TTC549 (cell line): ENCODE measurements around the gene GATAD2A.

ENCODE experiments used
- FAIRE-seq: peaks from 2 replicates; lab custom pipeline; 2012; peaks lifted over from hg19 to GRCh38; lab: Jason Lieb, UNC

The GATAD2A gene

DNA sequence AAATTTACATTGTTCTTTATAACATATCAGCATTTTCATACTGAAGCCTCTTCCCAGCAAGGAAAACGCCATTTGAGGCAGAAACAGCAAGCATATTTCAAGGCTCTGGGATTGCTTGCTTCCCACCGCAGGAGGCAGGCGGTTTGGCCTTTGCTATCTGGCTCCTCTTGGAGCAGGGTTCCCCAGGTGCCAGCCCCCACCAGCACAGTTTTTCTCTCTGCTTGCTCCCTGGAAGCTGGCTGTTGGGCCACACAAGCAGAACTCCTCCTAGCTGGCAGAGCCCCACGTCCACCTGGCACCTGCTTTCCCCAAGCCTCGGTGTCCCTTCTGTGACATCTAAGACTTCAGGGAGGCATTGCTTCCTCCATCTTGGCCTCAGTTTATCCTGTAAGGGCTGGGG is 16.7 kb downstream of the GATAD2A start:
- no peak for FAIRE-seq

DNA sequence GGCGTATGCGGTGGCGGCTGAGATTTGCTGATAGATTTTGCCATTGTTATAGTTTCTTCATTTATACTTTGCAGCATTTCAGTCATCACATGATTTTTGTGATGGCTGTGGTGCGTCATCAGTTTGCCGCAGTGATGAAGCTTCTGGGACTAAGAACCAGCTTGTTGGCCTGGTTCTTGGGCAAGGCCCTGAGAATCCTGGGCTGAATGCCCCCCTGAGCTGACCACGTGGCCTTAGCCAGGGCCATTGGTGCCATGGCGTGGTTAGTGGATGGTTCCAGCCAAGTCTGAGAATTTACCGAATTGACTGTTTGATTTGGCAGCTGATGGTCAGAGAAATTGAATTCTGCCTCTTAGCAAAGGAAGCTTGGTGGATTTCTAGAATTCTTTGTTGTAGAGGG is 17.8 kb downstream of the GATAD2A start:
- FAIRE-seq = no peak

DNA sequence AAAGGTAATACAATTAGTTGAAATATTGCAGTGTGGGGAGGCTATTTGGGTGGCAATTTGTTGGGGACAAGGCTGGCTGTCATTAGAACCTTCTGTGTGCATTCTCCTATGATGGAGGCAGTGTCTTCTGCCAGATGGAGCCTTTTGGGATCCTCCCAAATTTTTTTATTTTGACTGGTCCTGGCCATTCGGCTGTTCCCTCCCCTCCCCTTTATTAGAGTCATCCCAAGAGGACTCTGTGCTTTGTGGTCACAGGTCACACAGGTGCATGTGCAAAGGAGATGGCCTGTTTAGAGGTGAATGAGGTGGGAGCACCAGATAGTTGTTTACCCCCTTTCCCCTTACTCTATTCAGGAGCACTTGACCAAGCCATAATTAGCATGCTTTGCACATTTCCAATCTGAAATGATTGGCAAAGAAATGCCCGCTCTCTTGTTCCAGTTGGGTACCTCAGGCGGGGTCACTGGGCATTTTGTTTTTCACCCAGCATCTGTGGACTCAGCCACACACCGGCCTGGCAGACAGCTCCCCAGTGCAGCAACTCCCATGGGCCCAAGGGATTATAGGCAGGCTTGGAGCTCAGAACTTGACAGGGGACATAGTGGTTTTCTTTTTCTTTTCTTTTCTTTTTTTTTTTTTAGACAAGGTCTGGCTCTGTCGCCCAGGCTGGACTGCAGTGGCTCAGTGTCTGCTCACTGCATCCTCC is 19.8 kb downstream of the GATAD2A start:
- FAIRE-seq = no peak

DNA sequence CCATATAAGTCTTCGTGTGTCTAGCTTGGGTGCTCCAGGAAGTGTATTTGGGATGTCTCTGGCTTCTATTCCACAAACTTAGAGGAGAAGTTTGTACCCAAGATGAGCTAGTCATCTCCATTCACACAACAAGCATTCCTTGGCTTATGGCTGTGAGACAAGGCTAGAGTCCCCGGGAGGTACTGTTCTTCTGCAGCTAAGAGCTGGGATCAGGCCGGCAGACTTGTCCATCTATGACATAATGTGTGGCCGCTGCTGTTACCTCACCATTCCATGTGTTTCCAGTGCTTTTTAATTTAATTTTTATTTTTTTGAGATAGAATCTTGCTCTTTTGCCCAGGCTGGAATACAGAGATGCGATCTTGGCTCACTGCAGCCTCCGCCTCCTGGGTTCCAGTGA is 20.7 kb downstream of the GATAD2A start:
- no peak for FAIRE-seq

DNA sequence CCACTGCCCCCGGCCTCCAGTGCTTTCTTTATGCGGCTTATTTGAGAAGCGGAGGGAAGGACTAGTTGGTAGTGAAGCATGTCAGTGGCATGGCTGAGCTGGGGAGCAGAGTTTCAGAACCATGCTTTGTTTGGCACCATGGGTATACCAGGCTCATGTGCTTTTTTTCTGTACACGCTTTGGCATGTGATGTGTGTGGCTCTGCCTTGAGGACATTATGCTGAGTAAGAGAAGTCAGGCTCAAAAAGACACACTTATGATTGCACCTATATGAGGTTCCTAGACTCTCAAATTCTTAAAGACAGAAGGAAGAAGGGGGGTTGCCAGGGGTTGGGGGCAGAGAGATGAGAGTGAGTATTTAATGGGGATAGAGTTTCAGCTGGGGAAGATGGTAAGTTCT is 21.3 kb downstream of the GATAD2A start:
- no peak for FAIRE-seq

DNA sequence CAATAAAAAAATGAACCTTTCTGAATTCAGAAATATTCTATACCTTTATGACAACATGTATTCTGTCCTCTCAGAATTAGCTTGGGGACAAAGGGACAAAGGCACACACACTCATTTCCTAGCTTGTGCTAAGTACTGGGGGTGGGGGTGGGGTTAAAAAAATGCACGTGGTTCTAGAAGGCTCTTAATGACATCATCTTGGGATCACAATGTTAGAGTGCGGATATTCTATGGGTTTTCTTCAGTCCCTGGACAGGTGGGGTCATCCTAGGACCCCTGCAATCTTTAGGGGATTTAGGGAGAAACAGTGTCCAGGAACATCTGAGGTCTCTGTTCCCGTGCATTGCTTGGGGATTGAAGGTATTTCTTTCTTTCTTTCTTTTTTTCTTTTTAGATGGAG is 21.8 kb downstream of the GATAD2A start:
- FAIRE-seq = no peak

DNA sequence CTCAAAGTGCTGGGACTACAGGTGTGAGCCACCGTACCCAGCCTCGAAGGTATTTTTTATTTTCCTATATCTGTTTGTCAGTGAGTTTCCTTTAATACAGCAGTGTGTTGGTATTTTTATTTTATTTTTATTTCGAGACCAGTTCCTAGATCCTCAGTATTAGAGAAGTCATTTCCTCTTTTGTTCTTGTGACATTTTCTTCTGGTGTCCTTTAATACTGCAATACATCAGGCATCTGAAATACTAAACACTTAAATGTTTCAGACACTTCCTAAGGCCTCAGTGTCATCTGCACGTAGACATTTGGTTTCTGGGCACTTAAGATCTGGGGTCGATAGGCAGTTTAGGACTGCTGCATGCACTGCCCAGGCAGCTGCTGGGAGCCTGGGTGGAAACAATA is 22.5 kb downstream of the GATAD2A start:
- FAIRE-seq = no peak

DNA sequence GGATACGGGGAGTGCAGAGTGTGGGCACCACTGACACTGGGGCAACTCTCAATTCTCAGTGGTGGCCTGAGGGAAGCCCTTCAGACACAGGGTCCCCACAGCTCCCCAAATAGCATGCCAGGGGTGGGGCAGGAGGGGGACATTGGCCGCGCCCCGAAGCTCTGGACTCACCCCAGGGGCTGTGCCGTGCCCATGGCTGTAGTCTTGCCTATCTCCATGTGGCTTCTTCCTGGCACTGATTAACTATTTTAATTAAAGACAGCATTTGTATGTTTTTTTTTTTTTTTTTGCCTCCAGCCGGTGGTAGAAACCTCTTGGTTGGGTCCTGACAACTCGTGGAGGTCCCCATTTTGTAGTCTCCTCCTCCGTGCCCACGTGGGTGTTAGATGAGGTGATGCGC is 23.3 kb downstream of the GATAD2A start:
- FAIRE-seq = no peak

DNA sequence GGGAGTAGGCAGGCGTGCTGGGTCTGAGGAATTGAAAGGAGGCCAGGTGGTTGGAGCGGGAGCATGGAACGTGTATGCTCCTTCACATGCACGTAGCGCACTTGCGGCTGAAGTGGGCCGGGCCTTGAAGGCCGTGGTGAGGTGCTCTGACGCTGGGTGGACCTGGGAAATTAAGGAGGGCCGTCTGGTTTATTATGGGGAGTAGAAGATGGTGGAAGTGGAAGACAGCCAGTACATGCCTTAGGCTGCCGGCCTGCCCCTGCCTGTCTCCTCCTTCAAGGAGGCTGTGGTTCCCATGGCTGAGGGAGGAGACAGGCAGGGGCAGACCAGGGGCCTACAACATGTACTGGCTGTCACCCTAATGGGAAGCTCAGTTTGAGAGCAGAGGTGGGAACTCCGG is 23.9 kb downstream of the GATAD2A start:
- no peak for FAIRE-seq

DNA sequence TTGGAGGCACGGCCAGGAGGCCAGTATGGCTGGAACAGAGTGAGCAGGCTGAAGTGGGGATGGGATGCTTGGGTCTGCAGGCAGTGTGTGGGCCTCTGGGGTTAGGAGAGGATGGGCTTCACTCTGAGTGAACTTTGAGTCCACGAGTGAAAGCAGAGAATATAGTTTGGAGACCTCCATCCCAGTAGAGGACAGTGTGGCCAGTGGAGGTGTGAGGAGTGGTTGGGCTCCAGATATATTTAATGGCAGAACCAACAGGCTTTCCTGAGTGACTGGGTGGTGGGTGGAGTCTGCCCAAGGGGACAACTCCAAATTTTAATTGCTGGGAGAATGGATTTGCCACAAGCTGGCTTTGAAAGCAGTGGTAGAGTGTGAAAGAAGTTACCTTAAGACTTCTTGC is 27.3 kb downstream of the GATAD2A start:
- FAIRE-seq = no peak

DNA sequence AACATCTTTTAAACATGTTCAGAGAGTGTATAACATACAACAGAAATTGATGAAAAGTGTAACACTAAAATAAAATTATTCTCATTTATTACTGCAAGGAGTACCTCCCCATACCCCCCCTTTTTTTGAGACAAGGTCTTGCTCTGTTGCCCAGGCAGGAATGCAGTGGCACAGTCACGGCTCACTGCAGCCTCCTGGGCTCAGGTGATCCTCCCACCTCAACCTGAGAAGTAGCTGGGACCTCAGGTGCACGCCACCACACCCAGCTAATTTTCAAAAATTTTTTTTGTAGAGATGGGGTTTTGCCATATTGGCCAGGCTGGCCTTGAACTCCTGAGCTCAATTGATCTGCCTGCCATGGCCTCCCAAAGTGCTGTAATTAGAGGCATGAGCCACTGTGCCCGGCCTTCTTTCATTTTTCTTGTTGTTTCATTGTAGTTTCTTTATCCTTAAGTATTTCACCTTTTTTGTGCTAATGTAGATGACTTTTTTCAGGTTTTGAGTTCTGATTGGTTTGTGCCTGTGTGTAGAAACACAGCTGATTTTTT is 28.3 kb downstream of the GATAD2A start:
- FAIRE-seq = no peak

DNA sequence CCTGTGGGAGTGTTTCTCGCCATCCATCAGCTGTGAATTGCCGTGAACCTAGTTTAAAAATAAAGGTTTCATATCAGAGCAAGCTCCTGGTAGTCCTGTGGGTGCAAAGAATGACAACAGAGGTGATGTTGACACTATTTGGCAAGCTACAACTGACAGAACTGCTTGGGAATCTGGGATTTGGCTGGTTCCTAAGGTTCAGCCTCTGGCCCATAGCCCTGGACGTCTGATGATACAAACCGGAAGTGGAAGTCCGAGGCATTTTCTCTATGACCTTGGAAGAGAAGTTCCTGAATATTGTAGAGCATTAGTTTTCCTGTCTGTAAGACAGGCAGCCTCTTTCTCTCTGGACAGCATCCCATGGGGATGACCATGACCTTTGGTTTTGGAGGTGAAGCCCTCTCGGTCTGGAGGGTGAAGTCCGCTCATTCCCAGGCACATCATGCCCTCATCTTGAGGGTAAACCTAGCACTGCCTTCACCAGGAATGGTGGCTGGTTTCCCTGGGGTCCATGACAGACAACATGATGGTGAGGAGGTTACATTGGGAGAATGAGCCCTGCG is 29.1 kb downstream of the GATAD2A start:
- no peak for FAIRE-seq

DNA sequence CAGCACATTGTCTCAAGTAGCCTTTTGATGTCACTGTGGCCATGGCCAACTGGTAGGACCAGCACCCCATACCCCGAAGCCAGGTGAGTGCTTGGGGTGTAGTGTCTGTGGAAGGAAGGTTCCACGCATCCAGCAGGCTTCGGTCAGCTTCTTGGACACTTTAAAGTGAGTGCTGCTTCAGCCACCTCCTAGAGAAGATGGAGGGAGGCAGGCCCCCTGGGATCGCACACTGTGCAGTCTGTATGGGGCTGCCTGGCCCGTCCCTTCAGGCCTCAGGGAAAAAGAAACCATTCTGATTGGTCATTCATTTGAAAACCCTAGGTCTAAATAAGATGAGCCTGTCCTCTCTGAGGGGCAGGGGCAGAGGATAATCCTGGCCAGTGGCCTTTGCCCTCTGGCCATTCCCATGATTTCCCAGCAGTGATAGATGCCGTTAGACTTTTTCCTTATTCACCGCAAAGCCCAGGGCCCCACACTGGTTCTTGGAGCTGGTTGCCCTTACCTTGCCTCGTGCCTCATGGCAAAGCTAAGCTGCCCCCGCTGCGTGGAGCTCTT is 30.7 kb downstream of the GATAD2A start:
- no peak for FAIRE-seq

DNA sequence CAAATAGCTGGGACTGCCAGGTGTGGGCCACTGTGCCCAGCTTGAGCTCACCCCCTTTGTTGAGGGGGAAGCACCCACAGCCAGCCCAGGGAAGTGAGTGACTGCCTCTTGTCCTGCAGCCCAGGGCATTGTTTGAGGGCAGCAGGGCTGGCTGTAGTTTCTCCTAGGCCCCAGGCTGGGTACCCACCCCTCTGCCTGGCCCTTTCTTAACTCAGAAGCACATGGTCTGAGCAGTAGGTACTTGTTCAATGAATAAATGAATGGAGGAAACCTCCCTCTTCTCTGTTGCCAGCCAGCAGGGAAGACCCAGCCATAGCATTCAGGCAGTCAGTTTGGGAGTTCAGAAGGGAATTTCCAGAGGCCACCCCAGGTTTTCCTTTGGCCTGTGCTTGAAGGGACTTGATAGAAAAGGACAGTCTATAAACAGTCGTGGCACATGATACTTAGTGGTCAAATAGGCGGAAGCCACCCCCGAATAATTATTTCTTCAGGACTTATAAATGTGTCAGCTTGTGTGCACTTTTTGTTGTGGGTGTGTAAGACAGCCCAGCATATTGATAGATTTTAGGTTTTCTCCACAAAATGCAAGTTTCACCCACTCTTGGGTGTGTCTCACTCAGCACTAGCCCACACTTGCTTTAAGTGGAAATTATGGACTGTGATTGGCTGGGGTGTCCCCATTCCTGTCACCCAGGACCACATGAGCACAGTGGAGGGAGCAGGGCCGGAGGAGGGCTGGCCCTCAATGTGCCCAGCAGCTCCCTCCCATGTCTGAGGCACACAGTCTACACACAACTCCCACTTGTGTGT is 33.1 kb downstream of the GATAD2A start:
- no peak for FAIRE-seq

DNA sequence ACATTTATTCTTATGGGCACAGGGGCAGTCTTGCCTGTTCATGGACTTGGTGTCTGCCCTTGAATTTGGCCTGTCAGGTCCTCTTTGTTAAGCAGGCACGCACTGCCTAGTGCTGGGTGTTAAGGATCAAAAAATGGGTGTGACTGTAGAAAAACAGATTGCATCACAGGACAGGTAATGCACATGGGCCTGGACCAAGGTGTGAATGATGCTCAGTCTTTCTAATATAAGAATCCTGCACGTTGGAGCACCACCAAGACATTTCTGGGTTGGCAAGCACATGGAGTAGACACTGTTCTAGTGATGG is 33.7 kb downstream of the GATAD2A start:
- FAIRE-seq = no peak

DNA sequence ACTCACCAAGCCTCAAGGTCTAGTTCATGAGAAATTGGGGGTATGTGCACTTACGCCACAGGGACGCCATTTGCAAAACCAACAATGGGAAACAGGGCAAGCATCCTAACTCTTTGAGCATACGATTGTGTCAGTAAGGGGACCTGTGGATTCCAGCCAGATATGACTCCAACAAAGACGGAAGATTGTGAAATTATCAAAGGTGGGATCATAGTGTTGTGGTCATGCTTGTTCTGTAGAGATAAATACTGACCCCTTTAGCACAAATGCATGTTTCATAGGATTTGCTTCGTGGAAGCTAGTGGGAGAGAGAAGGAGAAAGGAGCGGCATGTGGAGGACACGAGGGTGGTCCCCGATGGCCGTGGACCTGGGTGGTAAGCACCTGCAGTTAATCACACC is 37.8 kb downstream of the GATAD2A start:
- no peak for FAIRE-seq

DNA sequence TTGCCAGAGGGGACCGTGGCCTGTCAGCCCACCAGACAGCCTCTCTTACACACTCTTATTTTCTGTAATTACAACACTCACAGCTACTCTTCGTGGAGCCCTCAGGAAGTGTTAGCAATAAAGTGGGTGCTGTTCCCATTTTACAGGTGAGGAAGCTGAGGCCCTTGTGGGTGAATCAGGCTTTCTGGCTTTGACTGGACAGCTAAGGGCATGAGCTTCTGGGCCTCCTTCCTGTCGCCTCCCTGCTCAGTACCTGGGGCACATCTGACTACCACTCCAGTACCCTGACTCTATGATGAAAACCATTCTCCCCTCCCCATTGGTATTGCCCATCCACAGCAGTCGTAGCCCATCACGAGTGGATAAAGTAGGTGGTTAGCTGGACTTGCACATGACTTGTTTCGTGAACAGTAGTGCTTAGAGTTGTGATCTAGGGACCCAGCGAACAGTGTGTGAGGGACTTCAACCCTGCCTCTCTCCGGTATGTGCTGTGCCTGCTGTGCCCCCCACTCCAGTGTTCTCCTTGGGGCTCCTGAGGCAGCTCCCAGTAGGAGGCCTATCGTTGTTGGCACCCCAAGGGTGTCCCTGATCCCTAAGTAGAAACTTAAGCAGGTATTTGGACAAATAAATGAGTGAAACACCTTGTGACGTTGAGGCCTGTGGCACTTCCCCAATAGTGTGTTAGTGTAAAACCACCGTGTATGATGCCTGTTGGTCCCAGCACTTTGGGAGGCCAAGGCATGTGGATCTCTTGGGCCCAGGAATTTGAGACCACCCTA is 38.6 kb downstream of the GATAD2A start:
- no peak for FAIRE-seq

DNA sequence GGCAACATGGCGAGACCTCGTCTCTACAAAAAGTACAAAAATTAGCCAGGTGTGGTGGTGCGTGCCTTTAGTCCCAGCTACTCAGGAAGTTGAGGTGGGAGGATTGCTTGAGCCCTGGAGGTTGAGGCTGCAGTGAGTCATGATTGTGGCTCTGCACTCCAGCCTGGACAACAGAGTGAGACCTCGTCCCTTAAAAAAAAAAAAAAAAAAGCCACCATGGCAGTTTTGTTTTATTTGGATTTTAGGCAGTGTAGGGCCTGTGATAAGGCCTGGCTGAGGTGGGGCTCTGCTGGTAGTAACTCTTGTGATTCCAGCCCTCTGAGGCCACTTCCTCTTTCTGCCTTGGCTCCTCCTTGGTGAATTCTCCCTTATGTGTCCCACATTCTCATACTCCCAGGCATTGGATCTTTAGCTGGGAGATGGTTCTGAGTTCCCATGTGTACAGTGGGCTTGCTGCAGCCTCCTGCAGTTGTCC is 39.2 kb downstream of the GATAD2A start:
- no peak for FAIRE-seq

DNA sequence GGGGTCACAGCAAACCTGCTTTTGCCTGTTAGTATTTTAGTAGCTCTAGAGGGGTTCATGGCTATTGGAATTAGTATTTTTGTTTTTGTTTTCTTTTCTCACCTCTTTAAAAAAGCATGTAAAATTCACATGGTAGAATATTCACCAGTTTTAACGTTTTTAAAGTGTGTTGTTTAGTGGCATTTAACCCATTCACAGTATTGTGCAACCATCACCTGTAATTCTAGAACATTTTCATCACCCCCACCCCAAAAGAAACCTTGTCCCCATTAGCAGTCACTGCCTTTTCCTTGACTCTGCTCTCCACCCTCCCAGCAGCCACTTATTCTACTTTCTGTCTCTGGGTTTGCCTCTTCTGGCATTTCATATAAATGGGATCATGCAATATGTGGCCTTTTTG is 39.8 kb downstream of the GATAD2A start:
- no peak for FAIRE-seq

DNA sequence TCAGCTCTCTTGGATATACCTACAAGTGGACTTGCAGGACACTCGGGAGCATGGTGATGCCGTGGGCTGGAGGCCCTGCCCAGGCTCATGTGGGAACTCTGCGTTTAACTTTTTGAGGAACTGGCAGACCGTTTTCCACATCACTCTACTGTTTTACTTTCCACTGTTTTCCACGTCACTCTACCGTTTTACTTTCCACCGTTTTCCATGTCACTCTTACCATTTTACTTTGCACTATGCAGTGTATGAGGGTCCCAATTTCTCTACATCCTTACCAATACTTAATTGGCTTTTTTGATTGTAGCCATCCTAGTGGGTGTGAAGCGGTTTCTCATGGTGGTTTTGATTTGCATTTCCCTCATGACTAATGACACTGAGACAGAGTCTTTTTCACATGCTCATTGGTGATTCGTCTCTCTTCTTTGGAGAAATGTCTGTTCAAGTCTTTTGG is 40.5 kb downstream of the GATAD2A start:
- FAIRE-seq = no peak

DNA sequence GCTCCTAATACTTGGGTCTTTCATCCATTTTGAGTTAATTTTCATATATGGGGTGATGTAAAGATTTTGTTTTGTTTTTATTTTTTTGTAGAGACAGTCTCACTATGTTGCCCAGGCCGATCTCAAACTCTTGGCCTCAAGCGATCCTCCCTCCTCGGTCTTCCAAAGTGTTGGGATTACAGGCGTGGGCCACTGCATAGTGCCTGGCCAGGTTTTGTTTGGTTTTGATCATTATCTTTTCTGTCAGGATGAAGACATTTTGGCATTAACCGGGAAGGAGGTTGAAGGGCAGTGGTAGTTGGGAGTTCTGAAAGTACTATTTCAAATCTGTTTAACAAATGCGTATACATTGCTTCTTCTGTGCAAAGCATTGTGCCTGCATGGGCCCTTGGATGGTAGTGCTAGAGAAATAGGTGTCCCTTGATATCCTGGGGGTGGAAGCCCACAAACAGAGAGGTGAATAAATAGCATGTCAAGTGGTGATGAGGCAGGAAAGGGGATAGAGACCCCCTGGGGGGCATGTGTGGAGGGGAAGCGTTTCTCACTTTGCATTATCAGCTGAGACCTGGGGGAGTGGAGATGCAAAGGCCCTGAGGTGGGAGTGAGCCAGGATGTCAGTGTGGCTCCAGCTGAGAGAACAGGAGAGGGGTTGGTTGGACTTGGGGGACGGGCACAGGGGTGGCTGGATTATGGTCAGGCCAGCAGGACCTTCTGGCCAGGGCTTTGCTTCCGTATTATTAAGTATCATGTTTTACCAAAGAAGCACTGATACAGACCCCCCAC is 41.4 kb downstream of the GATAD2A start:
- no peak for FAIRE-seq
